Caco-2 (cell line): ENCODE data around the gene FGF6. TPM values are rescaled to one million over a fixed set of nuclear protein-coding genes. Genes with fewer than 3 reads are reported as not detected.

Experiments used
- BruUV-seq: library from RNA; stranded (reverse); fragments of 400-500 nt; replicated peaks from 2 replicates; lab custom pipeline; 2021; lab: Mats Ljungman, UMichigan
- CTCF ChIA-PET: fragments of 300-600 bp; sonication (Branson Sonifier 250); formaldehyde crosslinking; loops from one replicate; lab custom pipeline; 2022; ENCODE audit warnings: antibody characterized with exemption; lab: Charles Lee
- POLR2A ChIA-PET: fragments of 300-600 bp; sonication (Branson Sonifier 250); formaldehyde crosslinking; loops from one replicate; lab custom pipeline; 2022; ENCODE audit warnings: antibody characterized with exemption; lab: Charles Lee
- DNase-seq, 2 experiments: peaks; one replicate each; pipeline versions ENCODE4 v3.0.0 to v3.0.0-alpha.2; 2020 to 2022
- H3K27me3 ChIP-seq: replicated peaks from 2 replicates; pipeline ENCODE4 v1.6.0; 2011; ENCODE audit warnings: low read length; ENCODE audit not compliant: control insufficient read depth, insufficient read depth
- H3K36me3 ChIP-seq: 2 replicates; pipeline ENCODE4 v1.5.1; 2011; ENCODE audit warnings: low read length; ENCODE audit not compliant: control insufficient read depth, insufficient read depth
- H3K4me1 ChIP-seq: fragments of 250-450 bp; sonication (Bioruptor Pico); 2 replicates; pipeline ENCODE4 v1.5.1; 2020; ENCODE audit warnings: mild to moderate bottlenecking
- H3K4me3 ChIP-seq: 2 replicates; pipeline ENCODE4 v1.5.1; 2011; ENCODE audit warnings: low read depth, mild to moderate bottlenecking, control low read depth, low read length
- H3K9me3 ChIP-seq: fragments of 250-450 bp; sonication (Bioruptor Pico); 2 replicates; pipeline ENCODE4 v1.5.1; 2020; ENCODE audit warnings: mild to moderate bottlenecking, moderate library complexity
- H3K27ac Mint-ChIP-seq: one replicate; pipeline ENCODE4 v1.8.0; 2022; ENCODE audit warnings: mixed read lengths; ENCODE audit not compliant: unreplicated experiment
- H3K27me3 Mint-ChIP-seq: one replicate; pipeline ENCODE4 v1.8.0; 2022; ENCODE audit warnings: mixed read lengths; ENCODE audit not compliant: insufficient read depth, unreplicated experiment
- H3K36me3 Mint-ChIP-seq: one replicate; pipeline ENCODE4 v1.8.0; 2022; ENCODE audit warnings: mild to moderate bottlenecking, mixed read lengths; ENCODE audit not compliant: insufficient read depth, unreplicated experiment
- H3K4me1 Mint-ChIP-seq: one replicate; pipeline ENCODE4 v1.8.0; 2022; ENCODE audit warnings: low read depth, mixed read lengths; ENCODE audit not compliant: unreplicated experiment
- H3K4me3 Mint-ChIP-seq: one replicate; pipeline ENCODE4 v1.8.0; 2022; ENCODE audit warnings: mild to moderate bottlenecking, moderate library complexity, mixed read lengths; ENCODE audit not compliant: unreplicated experiment
- H3K9me3 Mint-ChIP-seq: one replicate; pipeline ENCODE4 v1.8.0; 2022; ENCODE audit warnings: mixed read lengths; ENCODE audit not compliant: unreplicated experiment
- CTCF ChIP-seq, 2 experiments: fragments of 200-600 bp in 1 of 2; IDR thresholded peaks; 1 replicate in 1 of 2; 2 replicates in 1 of 2; pipeline versions ENCODE4 v1.5.1 to v1.8.0; 2011 to 2022; ENCODE audit warnings: antibody characterized with exemption in 1 of 2, control low read depth in 1 of 2, inconsistent platforms in 1 of 2, low read depth in 1 of 2, low read length in 1 of 2, mild to moderate bottlenecking in 1 of 2, moderate library complexity in 1 of 2; ENCODE audit not compliant: insufficient read depth in 1 of 2, severe bottlenecking in 1 of 2, unreplicated experiment in 1 of 2
- intact Hi-C: fragments of 100-400 bp; cut with micrococcal nuclease; formaldehyde crosslinking; loops from one replicate; pipeline ENCODE4 v1.10.0; 2022; ENCODE audit not compliant: unreplicated experiment
- total RNA-seq: library from RNA; stranded (reverse); gene quantifications from 2 replicates; pipeline ENCODE4 v1.2.3, GENCODE V29; 2022

The FGF6 gene
- total RNA-seq, 1 experiment from 2014 or later, result not detected

DNA sequence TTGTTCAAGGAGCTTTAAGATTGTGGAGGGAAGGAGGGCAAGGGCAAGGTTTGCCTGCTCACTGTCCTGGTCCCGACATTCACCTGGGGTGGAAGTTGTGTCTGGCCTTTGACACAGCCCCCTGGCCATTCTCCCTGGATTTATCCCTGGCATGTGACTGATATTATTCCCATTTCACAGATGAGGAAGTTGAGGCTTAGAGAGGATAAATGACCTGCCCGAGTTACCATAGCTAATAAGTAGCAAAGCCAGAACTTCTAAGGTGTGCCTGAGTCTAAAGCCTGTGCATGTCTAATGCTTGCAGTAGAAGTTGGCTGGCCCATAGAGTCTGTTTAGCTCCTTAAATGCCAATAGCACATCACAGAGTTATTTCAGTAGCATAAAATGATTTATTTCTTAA lies 720 bp upstream of the FGF6 start:
- no peak for DNase-seq
- no TSS peak for BruUV-seq
- peaks cover 33% of the 10 kb centered on the region for H3K27me3 Mint-ChIP-seq
- Histone ChIP-seq H3K27me3 (peaks cover 5% of the 10 kb centered on the region), H3K4me3 (no peak overlapping the region), H3K4me1 (no peaks in the 10 kb centered on the region), H3K36me3 (no peaks in the 10 kb centered on the region), H3K9me3 (no peaks in the 10 kb centered on the region)
- no peak overlapping the region for H3K27ac Mint-ChIP-seq
- no peak overlapping the region for H3K4me3 Mint-ChIP-seq
- POLR2A ChIA-PET, result interaction anchor here (0.6 kb wide), 2 partner anchors 21 to 46 kb away, joined by 3 to 7 read pairs; no protein-coding TSS in a partner anchor
- no peak for TF ChIP-seq CTCF (IDR thresholded peaks at IDR 0.05; ENCODE audit: insufficient read depth in 1 of 2, low read depth in 1 of 2, low read length in 1 of 2, severe bottlenecking in 1 of 2, unreplicated experiment in 1 of 2)
- no peaks in the 10 kb centered on the region for H3K36me3 Mint-ChIP-seq
- no peaks in the 10 kb centered on the region for H3K9me3 Mint-ChIP-seq
- CTCF ChIA-PET, result no interaction called here
- intact Hi-C loops, result no loop called here
- H3K4me1 Mint-ChIP-seq, result no peaks in the 10 kb centered on the region

DNA sequence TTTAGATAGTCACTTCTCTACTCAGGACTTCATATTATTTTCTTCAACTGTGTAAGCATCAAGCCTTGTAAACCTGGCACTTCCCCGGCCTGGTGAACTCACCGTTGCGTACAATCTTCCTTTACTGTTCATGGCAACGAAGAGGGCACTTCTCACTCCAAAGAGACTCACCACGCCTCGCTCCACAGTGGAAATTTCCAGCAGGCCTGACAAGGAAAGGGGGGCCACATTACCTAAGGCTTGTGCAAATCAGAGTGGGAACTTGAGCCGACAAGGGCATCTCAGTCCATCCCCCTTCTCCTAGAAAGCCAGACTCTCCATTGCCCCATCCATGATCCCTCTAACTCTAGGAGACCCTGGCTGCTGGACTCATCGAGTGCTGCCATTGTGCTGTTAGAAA lies 1.6 kb downstream of the FGF6 start:
- Mint-ChIP-seq H3K4me1 (no peaks in the 10 kb centered on the region), H3K4me3 (no peak overlapping the region), H3K27ac (no peak overlapping the region), H3K9me3 (no peaks in the 10 kb centered on the region), H3K27me3 (peaks cover 36% of the 10 kb centered on the region), H3K36me3 (no peaks in the 10 kb centered on the region)
- no peak for DNase-seq
- Histone ChIP-seq H3K9me3 (no peaks in the 10 kb centered on the region), H3K4me3 (no peak overlapping the region), H3K27me3 (peaks cover 6% of the 10 kb centered on the region), H3K4me1 (no peaks in the 10 kb centered on the region), H3K36me3 (no peaks in the 10 kb centered on the region)
- BruUV-seq, result no TSS peak
- TF ChIP-seq CTCF (IDR thresholded peaks at IDR 0.05; ENCODE audit: insufficient read depth in 1 of 2, low read depth in 1 of 2, low read length in 1 of 2, severe bottlenecking in 1 of 2, unreplicated experiment in 1 of 2), result no peak
- intact Hi-C loops, result no loop called here
- ChIA-PET CTCF (no interaction called here), POLR2A (no interaction called here)

DNA sequence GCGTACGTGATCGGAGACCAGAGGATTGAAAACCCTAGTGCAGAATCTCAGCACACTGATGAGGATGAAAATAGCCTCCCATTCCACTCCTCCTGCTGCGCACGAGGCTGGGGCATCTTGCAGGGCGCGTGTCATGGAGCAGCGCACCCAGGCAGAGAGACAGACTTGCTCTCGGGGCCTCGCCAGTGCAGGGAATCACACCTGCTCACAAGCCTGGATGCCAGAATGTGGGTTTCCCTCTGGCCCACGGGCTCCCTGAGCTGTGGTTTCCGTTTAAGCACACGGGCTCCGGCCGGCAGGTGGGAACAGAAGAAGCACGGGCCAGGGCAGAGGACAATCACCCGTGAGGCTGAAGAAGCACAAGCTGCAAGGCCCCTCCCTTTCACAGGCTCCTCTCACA lies 2.0 kb downstream of the FGF6 start:
- H3K4me1 Mint-ChIP-seq, result no peaks in the 10 kb centered on the region
- no peaks in the 10 kb centered on the region for H3K4me1 ChIP-seq
- intact Hi-C loops, result no loop called here
- peaks cover 39% of the 10 kb centered on the region for H3K27me3 Mint-ChIP-seq
- CTCF ChIA-PET, result no interaction called here
- DNase-seq, result no peak
- H3K27ac Mint-ChIP-seq, result no peak overlapping the region
- TF ChIP-seq CTCF (IDR thresholded peaks at IDR 0.05; ENCODE audit: insufficient read depth in 1 of 2, low read depth in 1 of 2, low read length in 1 of 2, severe bottlenecking in 1 of 2, unreplicated experiment in 1 of 2), result no peak
- no peaks in the 10 kb centered on the region for H3K36me3 Mint-ChIP-seq
- no TSS peak for BruUV-seq
- POLR2A ChIA-PET, result no interaction called here
- H3K36me3 ChIP-seq, result no peaks in the 10 kb centered on the region
- no peaks in the 10 kb centered on the region for H3K9me3 Mint-ChIP-seq
- no peak overlapping the region for H3K4me3 ChIP-seq
- H3K9me3 ChIP-seq, result no peaks in the 10 kb centered on the region
- H3K27me3 ChIP-seq, result peaks cover 6% of the 10 kb centered on the region
- H3K4me3 Mint-ChIP-seq, result no peak overlapping the region
